ENCODE data around the gene ST8SIA1. TPM values are rescaled to one million over a fixed set of nuclear protein-coding genes. Genes with fewer than 3 reads are reported as not detected.

Gene ST8SIA1
- total RNA-seq, 1 donor from 2014 or later, result 7.7 TPM

GRCh38 chr12:22307811-22308210, 26.7 kb downstream of the ST8SIA1 start:
- no peak for TF ChIP-seq CTCF (IDR thresholded peaks at IDR 0.05; ENCODE audit: insufficient read depth, low read depth, low read length)
- no peak for TF ChIP-seq EZH2 (IDR thresholded peaks at IDR 0.05; ENCODE audit: insufficient read depth, low read length)
- no peak overlapping the region for H3K4me3 ChIP-seq (ENCODE audit: insufficient read depth, low read depth, low read length)
- Mint-ChIP-seq H3K4me3 (ENCODE audit: unreplicated experiment) (no peak overlapping the region), H3K27ac (ENCODE audit: unreplicated experiment) (no peak overlapping the region), H3K36me3 (ENCODE audit: low read depth, unreplicated experiment) (peaks cover 10% of the 10 kb centered on the region), H3K9me3 (ENCODE audit: unreplicated experiment) (peaks cover 7% of the 10 kb centered on the region), H3K4me1 (ENCODE audit: low read depth, unreplicated experiment) (peaks cover 3% of the 10 kb centered on the region), H3K27me3 (ENCODE audit: low read depth, unreplicated experiment) (no peaks in the 10 kb centered on the region)
- H3K9me3 ChIP-seq (ENCODE audit: insufficient read depth, low read depth, low read length), result no peaks in the 10 kb centered on the region
- H3K4me2 ChIP-seq (ENCODE audit: low read length), result no peak overlapping the region
- FAIRE-seq (no peak), DNase-seq (ENCODE audit: low read depth) (no peak)
- no peaks in the 10 kb centered on the region for H3K79me2 ChIP-seq (ENCODE audit: insufficient read depth, low read length)
- H3K27ac ChIP-seq (ENCODE audit: low read depth, low read length), result no peak overlapping the region
- H3K9ac ChIP-seq (ENCODE audit: low read length), result no peak overlapping the region
- no peaks in the 10 kb centered on the region for H4K20me1 ChIP-seq (ENCODE audit: insufficient read depth, low read length)
- no peak overlapping the region for H2AFZ ChIP-seq (ENCODE audit: low read depth, low read length)
- no peaks in the 10 kb centered on the region for H3K27me3 ChIP-seq (ENCODE audit: insufficient read depth, low read length)
- H3K36me3 ChIP-seq (ENCODE audit: insufficient read depth, low read length), result no peaks in the 10 kb centered on the region
- H3K4me1 ChIP-seq (ENCODE audit: insufficient read depth, low read length), result peaks cover 3% of the 10 kb centered on the region

GRCh38 chr12:22306311-22306710, 28.2 kb downstream of the ST8SIA1 start:
- DNase-seq (ENCODE audit: low read depth) (peak; percentile 61), FAIRE-seq (no peak)
- Mint-ChIP-seq H3K27ac (ENCODE audit: unreplicated experiment) (no peak overlapping the region), H3K27me3 (ENCODE audit: low read depth, unreplicated experiment) (no peaks in the 10 kb centered on the region), H3K4me1 (ENCODE audit: low read depth, unreplicated experiment) (no peaks in the 10 kb centered on the region), H3K4me3 (ENCODE audit: unreplicated experiment) (no peak overlapping the region), H3K36me3 (ENCODE audit: low read depth, unreplicated experiment) (peaks cover 12% of the 10 kb centered on the region), H3K9me3 (ENCODE audit: unreplicated experiment) (peaks cover 9% of the 10 kb centered on the region)
- Histone ChIP-seq H3K27ac (ENCODE audit: low read depth, low read length) (no peak overlapping the region), H3K4me2 (ENCODE audit: low read length) (no peak overlapping the region), H3K4me3 (ENCODE audit: insufficient read depth, low read depth, low read length) (no peak overlapping the region), H3K36me3 (ENCODE audit: insufficient read depth, low read length) (no peaks in the 10 kb centered on the region), H2AFZ (ENCODE audit: low read depth, low read length) (no peak overlapping the region), H3K79me2 (ENCODE audit: insufficient read depth, low read length) (no peaks in the 10 kb centered on the region), H3K9me3 (ENCODE audit: insufficient read depth, low read depth, low read length) (peaks cover 3% of the 10 kb centered on the region), H3K4me1 (ENCODE audit: insufficient read depth, low read length) (no peaks in the 10 kb centered on the region), H3K9ac (ENCODE audit: low read length) (no peak overlapping the region), H3K27me3 (ENCODE audit: insufficient read depth, low read length) (no peaks in the 10 kb centered on the region), H4K20me1 (ENCODE audit: insufficient read depth, low read length) (no peaks in the 10 kb centered on the region)
- TF ChIP-seq EZH2 (IDR thresholded peaks at IDR 0.05; ENCODE audit: insufficient read depth, low read length) (no peak), CTCF (IDR thresholded peaks at IDR 0.05; ENCODE audit: insufficient read depth, low read depth, low read length) (no peak)

GRCh38 chr12:22304341-22304740, 30.2 kb downstream of the ST8SIA1 start:
- no peak overlapping the region for H3K4me2 ChIP-seq (ENCODE audit: low read length)
- no peak for FAIRE-seq
- DNase-seq (ENCODE audit: low read depth), result no peak
- H2AFZ ChIP-seq (ENCODE audit: low read depth, low read length), result no peak overlapping the region
- peaks cover 11% of the 10 kb centered on the region for H3K9me3 Mint-ChIP-seq (ENCODE audit: unreplicated experiment)
- H3K27ac ChIP-seq (ENCODE audit: low read depth, low read length), result no peak overlapping the region
- H3K79me2 ChIP-seq (ENCODE audit: insufficient read depth, low read length), result no peaks in the 10 kb centered on the region
- no peak overlapping the region for H3K4me3 ChIP-seq (ENCODE audit: insufficient read depth, low read depth, low read length)
- no peaks in the 10 kb centered on the region for H3K36me3 ChIP-seq (ENCODE audit: insufficient read depth, low read length)
- H3K36me3 Mint-ChIP-seq (ENCODE audit: low read depth, unreplicated experiment), result peaks cover 10% of the 10 kb centered on the region
- no peak overlapping the region for H3K27ac Mint-ChIP-seq (ENCODE audit: unreplicated experiment)
- peaks cover 6% of the 10 kb centered on the region for H3K9me3 ChIP-seq (ENCODE audit: insufficient read depth, low read depth, low read length)
- no peaks in the 10 kb centered on the region for H3K4me1 ChIP-seq (ENCODE audit: insufficient read depth, low read length)
- no peaks in the 10 kb centered on the region for H3K27me3 ChIP-seq (ENCODE audit: insufficient read depth, low read length)
- no peaks in the 10 kb centered on the region for H3K4me1 Mint-ChIP-seq (ENCODE audit: low read depth, unreplicated experiment)
- H4K20me1 ChIP-seq (ENCODE audit: insufficient read depth, low read length), result no peaks in the 10 kb centered on the region
- TF ChIP-seq CTCF (IDR thresholded peaks at IDR 0.05; ENCODE audit: insufficient read depth, low read depth, low read length), result no peak
- no peak for TF ChIP-seq EZH2 (IDR thresholded peaks at IDR 0.05; ENCODE audit: insufficient read depth, low read length)
- no peak overlapping the region for H3K4me3 Mint-ChIP-seq (ENCODE audit: unreplicated experiment)
- no peaks in the 10 kb centered on the region for H3K27me3 Mint-ChIP-seq (ENCODE audit: low read depth, unreplicated experiment)
- no peak overlapping the region for H3K9ac ChIP-seq (ENCODE audit: low read length)
